A549 treated with dexamethasone at 1 μM for 4 hours (cell line): Measurements from ENCODE around the gene CREM. TPM values are rescaled to one million over a fixed set of nuclear protein-coding genes. Genes with fewer than 3 reads are reported as not detected.

Experiments
- total RNA-seq: library from RNA; stranded (reverse); fragments of 200-300 nt; extraction: Qiagen RNA extraction; gene quantifications from 5 replicates; pipeline ENCODE4 v1.2.3, GENCODE V29; 2022

The CREM gene
- 30.6 to 38.8 TPM (median 33.1 TPM) in 5 replicates for total RNA-seq

GRCh38 chr10:35126530-35127288, at the start of gene CREM:
CREM (plus strand) TSS chr10:35126846; CDS start chr10:35137836, 10,990 bp downstream.

GRCh38 chr10:35090162-35090954, 36.3 kb upstream of the CREM start, which contains the start of gene CUL2:
CUL2 (minus strand) TSS chr10:35090341; CDS start chr10:35071317, 19,024 bp downstream.

Other genes starting within 250 kb of the CREM start
- gene CUL2, start 36.5 kb upstream of the CREM start, total RNA-seq = 19.3 to 28.2 TPM (median 24.6 TPM) in 5 replicates
- gene CCNY, start 209.7 kb downstream of the CREM start, total RNA-seq = 45.3 to 56.4 TPM (median 51.2 TPM) in 5 replicates